ENCODE measurements around the gene UQCRQ. TPM values are rescaled to one million over a fixed set of nuclear protein-coding genes. Genes with fewer than 3 reads are reported as not detected.

The UQCRQ gene
- total and polyA plus RNA-seq, 2 donors (not counting 1 experiment from before 2014, with no cell fraction given): 71.1 to 90.0 TPM

GRCh38 chr5:132860742-132861141 is 5.7 kb upstream of the UQCRQ start:
- ATAC-seq (ENCODE audit: low read depth): no peak
- Mint-ChIP-seq H3K27me3 (peaks cover 9% of the 10 kb centered on the region), H3K4me1 (peaks cover 5% of the 10 kb centered on the region), H3K9me3 (ENCODE audit: insufficient read depth) (no peaks in the 10 kb centered on the region), H3K27ac (no peak overlapping the region), H3K4me3 (no peak overlapping the region)
- H3K27ac ChIP-seq (ENCODE audit: low read length in 2 of 2): no peak overlapping the region
- intact Hi-C loops (cut with micrococcal nuclease): no loop called here
- WGBS (ENCODE audit: insufficient coverage): 93% methylated on average over 2 of the region's 5 CpGs
- no peak overlapping the region for H3K4me2 ChIP-seq (replicated peaks; ENCODE audit: low read depth, low read length, poor library complexity, severe bottlenecking)
- H2AFZ ChIP-seq (ENCODE audit: insufficient read depth, low read depth, low read length, poor library complexity, severe bottlenecking): no peak overlapping the region
- no peak overlapping the region for H3K9ac ChIP-seq (ENCODE audit: low read length)
- DNase-seq: no peak
- ChIA-PET POLR2A (no interaction called here), CTCF (no interaction called here)
- peaks cover 0 to 4% (median 0%) of the 10 kb centered on the region in 4 experiments for H3K27me3 ChIP-seq (replicated peaks in 1 of 4; ENCODE audit: control extremely low read depth in 1 of 4, control insufficient read depth in 3 of 4, insufficient read depth in 4 of 4, low read length in 3 of 4)
- peaks cover 6 to 7% of the 10 kb centered on the region in 2 donors for H3K4me1 ChIP-seq (ENCODE audit: control insufficient read depth in 2 of 2, insufficient read depth in 2 of 2, low read length in 2 of 2)
- no peak overlapping the region for H3K4me3 ChIP-seq (ENCODE audit: control extremely low read depth in 1 of 5, extremely low read depth in 1 of 5, insufficient read depth in 1 of 5, low read depth in 2 of 5, low read length in 4 of 5)
- H3K9me3 ChIP-seq (ENCODE audit: control extremely low read depth in 1 of 3, control insufficient read depth in 2 of 3, insufficient read depth in 1 of 3, low read length in 2 of 3): no peaks in the 10 kb centered on the region
- H4K20me1 ChIP-seq (ENCODE audit: control insufficient read depth, insufficient read depth, low read length, poor library complexity, severe bottlenecking): no peaks in the 10 kb centered on the region
- no peaks in the 10 kb centered on the region for H3K79me2 ChIP-seq (ENCODE audit: control insufficient read depth, insufficient read depth, low read length)
- H3K36me3 ChIP-seq (replicated peaks in 1 of 2; ENCODE audit: control extremely low read depth in 1 of 2, control insufficient read depth in 1 of 2, extremely low read depth in 1 of 2, insufficient read depth in 2 of 2, low read length in 1 of 2): no peaks in the 10 kb centered on the region
- TF ChIP-seq, protein P1, sequence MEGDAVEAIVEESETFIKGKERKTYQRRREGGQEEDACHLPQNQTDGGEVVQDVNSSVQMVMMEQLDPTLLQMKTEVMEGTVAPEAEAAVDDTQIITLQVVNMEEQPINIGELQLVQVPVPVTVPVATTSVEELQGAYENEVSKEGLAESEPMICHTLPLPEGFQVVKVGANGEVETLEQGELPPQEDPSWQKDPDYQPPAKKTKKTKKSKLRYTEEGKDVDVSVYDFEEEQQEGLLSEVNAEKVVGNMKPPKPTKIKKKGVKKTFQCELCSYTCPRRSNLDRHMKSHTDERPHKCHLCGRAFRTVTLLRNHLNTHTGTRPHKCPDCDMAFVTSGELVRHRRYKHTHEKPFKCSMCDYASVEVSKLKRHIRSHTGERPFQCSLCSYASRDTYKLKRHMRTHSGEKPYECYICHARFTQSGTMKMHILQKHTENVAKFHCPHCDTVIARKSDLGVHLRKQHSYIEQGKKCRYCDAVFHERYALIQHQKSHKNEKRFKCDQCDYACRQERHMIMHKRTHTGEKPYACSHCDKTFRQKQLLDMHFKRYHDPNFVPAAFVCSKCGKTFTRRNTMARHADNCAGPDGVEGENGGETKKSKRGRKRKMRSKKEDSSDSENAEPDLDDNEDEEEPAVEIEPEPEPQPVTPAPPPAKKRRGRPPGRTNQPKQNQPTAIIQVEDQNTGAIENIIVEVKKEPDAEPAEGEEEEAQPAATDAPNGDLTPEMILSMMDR (IDR thresholded peaks at IDR 0.05): no peak
- no peak for TF ChIP-seq EZH2 (IDR thresholded peaks at IDR 0.05; ENCODE audit: borderline replicate concordance, insufficient read depth, low read depth, low read length, poor library complexity, severe bottlenecking)

DNA sequence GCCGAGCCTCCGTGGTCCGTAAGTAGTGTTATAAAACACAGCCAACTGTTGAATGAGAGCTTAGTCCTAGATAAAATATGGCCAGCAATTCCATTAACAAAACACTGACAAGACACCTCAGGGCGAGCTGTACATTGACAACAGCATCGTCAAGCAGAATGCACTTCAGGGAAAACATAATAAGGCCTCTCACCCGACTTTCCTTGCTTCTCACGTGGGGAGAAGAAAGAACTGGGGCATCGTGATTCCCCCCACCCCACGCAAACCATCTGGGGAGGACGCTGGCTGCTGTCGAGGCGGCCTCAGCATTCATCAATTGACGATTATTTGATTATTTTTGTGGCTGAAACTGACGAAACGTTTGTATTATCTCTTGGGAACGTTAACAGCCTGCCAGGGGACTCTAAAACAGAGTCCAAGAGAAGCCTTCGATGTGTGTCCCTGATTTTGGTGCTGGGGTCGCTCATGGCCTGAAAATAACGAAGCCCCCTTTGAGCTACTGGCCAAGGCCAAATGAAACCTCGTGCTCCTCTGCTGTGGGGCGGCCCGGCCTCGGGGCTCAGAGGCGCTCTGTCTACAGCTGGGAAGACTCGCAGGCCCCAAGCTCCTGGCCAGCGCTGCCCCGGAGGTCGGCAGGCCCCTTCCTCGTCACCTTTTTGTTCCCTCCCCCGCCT is 637 bp upstream of the UQCRQ start:
- H3K27ac ChIP-seq (ENCODE audit: low read length in 2 of 2): peak overlapping the region; percentile 92 to 93
- H3K4me2 ChIP-seq (replicated peaks; ENCODE audit: low read depth, low read length, poor library complexity, severe bottlenecking): peak overlapping the region; percentile 88
- peaks cover 16 to 19% of the 10 kb centered on the region in 2 donors for H3K4me1 ChIP-seq (ENCODE audit: control insufficient read depth in 2 of 2, insufficient read depth in 2 of 2, low read length in 2 of 2)
- peaks cover 0 to 8% of the 10 kb centered on the region in 2 experiments for H3K36me3 ChIP-seq (replicated peaks in 1 of 2; ENCODE audit: control extremely low read depth in 1 of 2, control insufficient read depth in 1 of 2, extremely low read depth in 1 of 2, insufficient read depth in 2 of 2, low read length in 1 of 2)
- DNase-seq (no peak), ATAC-seq (ENCODE audit: low read depth) (peak; percentile 23)
- Mint-ChIP-seq H3K4me1 (peaks cover 26% of the 10 kb centered on the region), H3K4me3 (peak overlapping the region; percentile 93), H3K9me3 (ENCODE audit: insufficient read depth) (no peaks in the 10 kb centered on the region), H3K27me3 (no peaks in the 10 kb centered on the region), H3K27ac (peak overlapping the region; percentile 98)
- POLR2A ChIA-PET: interaction anchor here (0.5 to 1.0 kb wide), 3 partner anchors 37 to 376 kb away, joined by 3 read pairs; partner anchors contain the start of gene IRF1
- no peaks in the 10 kb centered on the region for H3K9me3 ChIP-seq (ENCODE audit: control extremely low read depth in 1 of 3, control insufficient read depth in 2 of 3, insufficient read depth in 1 of 3, low read length in 2 of 3)
- no peaks in the 10 kb centered on the region for H4K20me1 ChIP-seq (ENCODE audit: control insufficient read depth, insufficient read depth, low read length, poor library complexity, severe bottlenecking)
- CTCF ChIA-PET: interaction anchor here (1.3 to 2.9 kb wide), 3 partner anchors 35 to 365 kb away, joined by 4 to 13 read pairs (median 6); partner anchors contain the start of gene SHROOM1
- 41% methylated on average over 29 of the region's 30 CpGs for WGBS (ENCODE audit: insufficient coverage)
- H3K79me2 ChIP-seq (ENCODE audit: control insufficient read depth, insufficient read depth, low read length): no peaks in the 10 kb centered on the region
- peak overlapping the region; percentile 94 for H3K9ac ChIP-seq (ENCODE audit: low read length)
- TF ChIP-seq, protein P1 (IDR thresholded peaks at IDR 0.05): no peak
- TF ChIP-seq EZH2 (IDR thresholded peaks at IDR 0.05; ENCODE audit: borderline replicate concordance, insufficient read depth, low read depth, low read length, poor library complexity, severe bottlenecking): no peak
- no peaks in the 10 kb centered on the region for H3K27me3 ChIP-seq (replicated peaks in 1 of 4; ENCODE audit: control extremely low read depth in 1 of 4, control insufficient read depth in 3 of 4, insufficient read depth in 4 of 4, low read length in 3 of 4)
- peak overlapping the region; percentile 98 for H2AFZ ChIP-seq (ENCODE audit: insufficient read depth, low read depth, low read length, poor library complexity, severe bottlenecking)
- H3K4me3 ChIP-seq (ENCODE audit: control extremely low read depth in 1 of 5, extremely low read depth in 1 of 5, insufficient read depth in 1 of 5, low read depth in 2 of 5, low read length in 4 of 5): peak overlapping the region; percentile 67 to 93 (median 81)
- intact Hi-C loops (cut with micrococcal nuclease): loop anchor here (1.0 to 5.0 kb wide), 8 partner anchors 36 to 497 kb away; partner anchors contain the start of genes HSPA4, KIF3A, RAD50 and SHROOM1
